ENCODE data around the gene USP6NL.

The USP6NL gene

DNA sequence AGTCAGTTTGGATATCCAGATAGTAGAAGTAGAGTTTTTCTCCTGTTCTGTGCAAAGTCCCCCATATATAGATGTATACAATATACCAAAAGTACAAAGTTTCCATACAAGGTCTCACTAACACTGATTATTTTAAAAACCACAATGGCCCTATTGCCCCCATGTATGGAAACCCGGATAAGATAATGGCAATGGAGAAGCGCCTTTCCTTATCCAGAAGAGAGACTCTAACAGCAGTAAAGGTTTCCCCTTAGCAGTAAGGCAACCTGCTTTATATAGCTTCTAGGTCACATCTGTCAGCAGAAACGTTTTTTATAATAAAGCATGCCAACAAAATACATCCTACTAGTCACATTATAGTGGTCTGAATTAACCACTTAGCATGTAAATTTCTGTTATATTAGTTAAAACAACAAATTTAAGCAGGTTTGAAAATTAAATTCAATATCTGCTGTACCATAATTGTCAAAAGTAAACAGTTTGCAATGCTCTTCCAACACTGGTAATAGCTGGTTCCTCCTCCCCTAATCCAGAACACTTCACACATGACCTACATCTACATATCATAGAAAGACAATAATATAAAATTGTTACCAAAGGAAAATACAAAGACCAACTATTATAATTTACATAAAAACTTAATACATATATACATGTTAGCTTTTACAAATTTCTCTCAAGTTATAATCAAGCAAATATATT is 22.4 kb downstream of the USP6NL start:
- DNase-seq, result no peak

DNA sequence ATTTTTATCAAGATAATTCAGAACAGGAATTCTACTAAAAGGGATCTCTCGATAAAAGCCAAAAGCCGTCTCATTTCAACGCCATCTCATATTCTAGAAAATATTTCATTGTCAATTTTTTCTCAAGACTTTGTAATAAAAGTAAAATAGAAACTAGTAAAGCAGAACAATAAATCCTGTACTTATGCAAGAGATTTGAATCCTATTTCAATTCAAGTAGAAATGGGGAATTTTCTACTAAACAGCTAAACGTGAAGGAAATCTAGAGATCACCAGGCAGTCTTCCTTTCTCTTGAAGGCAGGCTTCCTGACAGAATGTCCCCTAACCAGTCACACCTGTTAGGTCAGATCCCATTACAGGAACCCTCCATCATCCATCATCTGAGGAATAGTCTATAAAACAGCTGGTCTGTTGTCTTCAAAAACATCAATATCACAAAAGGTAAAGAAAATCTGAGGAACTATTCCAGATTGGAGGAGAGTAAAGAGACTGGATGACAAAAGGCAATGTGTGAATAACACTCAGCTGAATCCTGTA is 23.7 kb downstream of the USP6NL start:
- DNase-seq, result no peak

DNA sequence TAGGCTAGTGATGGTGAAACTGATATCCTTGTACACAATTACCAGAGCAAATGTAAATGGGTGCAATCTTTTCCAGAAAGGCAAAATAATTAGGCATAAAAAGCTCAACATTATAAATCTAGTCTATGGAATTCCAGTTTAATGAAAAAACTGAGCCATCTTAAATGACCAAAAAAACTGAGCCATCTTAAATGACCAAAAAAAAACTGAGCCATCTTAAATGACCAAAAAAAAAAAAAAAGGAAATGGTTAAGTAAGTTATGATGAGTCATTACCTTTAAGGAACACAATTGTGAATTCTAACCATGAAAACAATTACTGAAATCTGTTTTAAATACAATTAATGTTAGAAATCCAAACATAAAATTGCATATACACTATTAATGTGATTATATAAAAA is 25.3 kb downstream of the USP6NL start:
- no peak for DNase-seq

DNA sequence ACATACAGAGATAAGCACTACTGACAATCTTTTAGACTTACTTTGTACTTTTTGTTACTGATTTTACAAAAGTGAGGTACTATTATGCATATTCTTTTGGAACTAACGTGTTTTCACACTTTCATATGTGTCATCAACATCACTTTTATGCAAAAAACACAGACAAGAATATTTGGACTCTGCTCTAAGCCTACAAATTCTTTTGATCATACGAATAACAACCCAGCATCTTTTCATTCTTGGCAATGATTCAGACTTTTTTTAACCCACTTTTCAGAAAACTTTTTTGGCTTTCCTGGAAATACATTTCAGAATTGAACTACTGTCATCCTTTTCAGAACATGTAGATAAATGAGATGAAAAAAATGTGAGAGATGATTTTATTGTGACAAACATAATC is 30.2 kb downstream of the USP6NL start:
- DNase-seq, result no peak

DNA sequence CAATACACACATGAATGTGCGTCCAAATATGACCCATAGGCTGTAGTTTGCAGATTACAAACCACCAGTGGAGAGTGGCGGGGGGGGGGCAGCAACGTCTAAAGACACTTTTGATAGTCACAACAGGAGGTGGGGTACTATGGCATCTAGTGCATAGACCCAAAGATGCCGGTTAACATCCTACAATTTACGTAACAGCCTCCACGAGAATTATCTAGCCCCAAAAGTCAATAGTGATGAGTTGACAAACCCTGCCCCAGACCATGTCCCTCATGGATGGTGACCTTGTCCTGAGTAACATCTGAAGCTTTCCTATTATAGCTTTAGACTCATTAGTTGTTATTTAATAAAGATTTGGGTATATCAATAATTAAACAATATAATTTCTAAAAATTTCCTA is 31.6 kb downstream of the USP6NL start:
- no peak for DNase-seq

DNA sequence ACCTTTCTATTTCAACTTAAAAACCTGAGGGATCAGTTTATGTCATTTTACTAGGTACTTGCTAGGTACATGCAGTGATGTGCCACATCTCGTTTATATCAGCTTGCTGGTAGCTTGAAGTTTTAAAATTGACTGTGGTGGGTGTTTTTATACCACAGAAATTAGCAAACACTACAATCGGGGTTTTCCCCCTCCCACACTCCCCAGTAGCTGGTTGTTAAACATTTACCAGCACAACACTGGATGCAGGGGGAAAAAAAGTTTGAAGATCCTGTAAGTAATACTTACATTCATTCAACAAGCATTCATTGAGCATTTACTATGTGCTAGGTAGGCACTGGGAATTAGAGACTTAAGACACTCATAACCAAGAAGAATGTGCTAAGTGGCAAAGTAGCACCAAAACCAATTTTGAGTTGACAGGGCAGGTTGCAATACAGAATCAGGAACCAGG is 32.6 kb downstream of the USP6NL start:
- DNase-seq, result peak; percentile 18 to 43

DNA sequence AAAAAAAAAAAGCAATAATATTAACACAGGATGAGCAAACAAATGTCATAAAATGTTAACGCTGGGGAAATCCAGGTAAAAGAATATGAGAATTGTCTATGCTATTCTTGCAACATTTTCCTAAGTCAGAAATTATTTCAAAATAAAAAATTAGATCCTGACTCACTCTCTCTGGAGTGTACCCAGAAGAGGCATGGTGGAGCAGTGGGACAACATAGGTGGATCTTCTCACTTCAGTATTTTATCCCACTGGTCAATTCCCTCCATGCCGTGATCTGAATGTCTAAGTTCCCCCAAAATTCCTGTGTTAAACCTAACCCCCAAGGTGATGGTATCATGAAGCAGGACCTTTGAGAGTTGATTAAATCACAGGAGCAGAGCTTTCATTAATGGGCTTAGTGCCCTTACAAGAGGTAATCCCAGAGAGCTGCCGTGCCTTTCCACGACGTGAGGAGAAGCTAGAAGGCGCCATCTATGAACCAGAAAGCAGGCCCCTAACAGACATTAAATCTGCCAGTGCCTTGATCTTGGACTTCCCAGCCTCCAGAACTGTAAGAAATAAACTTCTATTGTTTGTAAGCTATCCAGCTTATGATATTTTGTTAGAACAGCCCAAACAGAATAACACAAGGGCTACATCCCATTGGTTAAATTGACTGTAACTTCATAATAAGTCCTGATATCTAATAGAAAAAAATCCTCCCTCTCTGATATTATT is 35.2 kb downstream of the USP6NL start:
- no peak for DNase-seq

DNA sequence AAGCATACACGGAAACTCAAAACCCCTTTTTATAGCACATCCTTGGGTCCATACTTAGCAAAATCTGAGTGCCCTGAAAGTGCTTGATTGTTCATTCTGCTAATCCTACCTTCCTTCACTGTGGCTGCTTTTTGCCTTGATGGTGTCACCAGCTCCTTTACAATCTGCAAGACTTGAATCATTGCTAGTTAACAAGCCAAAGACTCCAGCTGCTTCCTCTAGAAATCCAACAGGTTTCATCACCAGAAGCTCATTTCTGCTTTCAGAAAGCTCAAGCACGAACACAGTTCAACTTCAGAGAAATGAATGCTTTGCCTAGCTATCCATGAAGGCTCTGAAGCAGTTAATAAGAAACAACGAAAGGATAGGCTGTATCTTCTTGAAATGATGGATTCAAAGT is 38.0 kb downstream of the USP6NL start:
- DNase-seq, result no peak

DNA sequence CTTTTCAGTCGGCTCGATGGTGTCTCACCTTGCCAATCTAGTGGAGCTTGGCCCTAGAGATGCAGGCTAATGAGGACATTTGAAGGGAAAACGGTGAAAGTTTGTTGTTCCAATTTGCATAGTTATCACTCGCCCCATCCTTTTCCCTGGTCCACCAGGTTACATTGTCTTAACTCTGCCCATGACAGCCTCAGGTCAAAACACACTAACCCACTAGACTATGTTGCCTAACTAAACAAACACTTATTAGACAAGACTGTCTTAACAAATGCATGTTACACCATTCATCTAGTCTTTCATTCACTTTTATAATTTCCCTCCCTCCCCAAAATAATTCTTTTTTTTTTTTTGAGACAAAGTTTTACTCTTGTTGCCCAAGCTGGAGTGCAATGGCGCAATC is 40.7 kb downstream of the USP6NL start:
- no peak for DNase-seq

DNA sequence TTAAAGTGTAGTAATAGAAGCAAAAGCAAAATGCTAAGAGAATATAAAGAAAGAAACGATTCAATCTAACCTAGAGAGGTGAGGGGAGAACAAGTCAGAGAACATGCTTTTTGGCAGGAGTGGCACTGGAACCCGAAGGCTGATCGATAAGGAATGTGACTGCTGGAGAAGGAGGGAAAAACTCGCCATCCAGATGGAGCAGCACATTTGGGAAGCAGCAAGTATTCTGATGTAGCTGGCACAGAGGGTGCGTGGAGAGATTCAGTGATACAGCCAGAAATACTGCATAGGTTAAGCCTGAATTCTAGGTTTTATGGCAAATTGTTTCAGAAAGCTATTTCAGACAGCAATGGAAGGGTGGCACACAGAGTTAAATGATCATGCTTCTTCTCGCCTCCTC is 42.0 kb downstream of the USP6NL start:
- DNase-seq, result no peak

DNA sequence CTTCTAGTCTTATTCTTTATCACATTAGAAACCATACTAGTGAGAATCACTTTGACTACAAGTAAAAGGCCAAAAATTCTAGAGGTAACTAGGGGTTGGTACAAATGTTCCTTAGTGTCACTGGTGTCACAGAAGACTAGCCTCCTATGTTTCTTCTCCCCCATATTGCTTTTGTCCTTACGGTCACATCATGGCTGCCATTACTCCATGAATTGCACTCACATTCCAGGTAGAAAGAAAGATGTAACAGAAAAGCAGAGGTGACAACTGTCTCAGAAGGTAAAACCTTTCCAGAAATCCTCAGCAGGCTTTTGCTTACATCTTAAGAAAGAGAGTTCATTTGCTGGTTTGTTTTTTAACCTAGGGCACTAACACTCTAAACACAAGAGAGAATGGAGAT is 42.9 kb downstream of the USP6NL start:
- no peak for DNase-seq

DNA sequence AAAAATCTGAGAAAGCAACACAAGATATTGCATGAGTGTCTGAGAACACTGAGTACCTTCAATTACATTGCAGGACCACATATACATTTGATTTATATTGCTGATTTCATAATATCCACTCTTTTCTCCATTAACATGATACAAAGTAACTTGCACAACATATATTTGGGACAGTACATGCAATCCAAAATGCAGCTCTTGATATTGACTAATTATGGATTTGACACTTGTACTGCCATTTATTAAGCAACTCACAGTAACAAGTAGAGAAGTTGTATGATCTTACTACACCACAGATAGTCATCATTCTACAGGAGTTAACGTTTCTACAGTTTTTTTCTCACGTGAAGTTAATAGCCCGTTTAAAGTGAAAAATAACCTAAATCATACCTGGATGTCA is 46.7 kb downstream of the USP6NL start:
- no peak for DNase-seq

DNA sequence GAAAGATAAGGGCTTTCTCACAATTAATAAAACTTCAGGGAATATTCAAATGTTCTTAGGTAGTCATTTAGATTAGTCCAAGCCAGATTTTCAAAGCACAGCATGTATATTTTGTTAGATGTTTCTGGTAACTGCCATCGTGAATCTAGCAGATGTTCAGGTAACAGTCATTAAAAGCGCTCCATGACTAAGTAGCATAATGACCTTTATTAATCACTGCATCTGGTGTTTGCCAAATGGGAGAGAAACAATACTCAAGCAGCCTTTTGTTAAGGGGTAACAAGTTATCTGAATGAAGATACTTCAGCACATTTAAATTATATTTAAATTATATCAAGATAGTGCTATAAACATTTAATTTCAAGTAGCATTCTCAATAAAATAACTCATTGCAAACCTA is 47.5 kb downstream of the USP6NL start:
- DNase-seq, result no peak

DNA sequence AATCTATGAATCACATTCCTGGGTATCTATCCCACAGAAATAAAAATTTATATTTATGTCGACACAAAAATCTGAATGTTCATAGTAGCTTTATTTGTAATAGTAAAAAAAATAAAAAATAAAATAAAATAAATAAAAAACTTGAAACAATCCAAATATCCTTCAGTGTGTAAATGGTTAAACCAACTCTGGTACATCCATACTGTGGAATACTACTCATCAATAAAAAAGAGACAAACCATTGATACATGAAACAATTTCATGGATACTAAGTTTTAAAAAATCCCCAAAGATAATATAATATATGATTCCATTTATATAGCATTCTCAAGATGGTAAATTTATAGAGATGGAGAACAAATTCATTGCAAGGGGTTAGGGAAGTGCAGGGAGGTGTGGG is 48.6 kb downstream of the USP6NL start:
- no peak for DNase-seq

DNA sequence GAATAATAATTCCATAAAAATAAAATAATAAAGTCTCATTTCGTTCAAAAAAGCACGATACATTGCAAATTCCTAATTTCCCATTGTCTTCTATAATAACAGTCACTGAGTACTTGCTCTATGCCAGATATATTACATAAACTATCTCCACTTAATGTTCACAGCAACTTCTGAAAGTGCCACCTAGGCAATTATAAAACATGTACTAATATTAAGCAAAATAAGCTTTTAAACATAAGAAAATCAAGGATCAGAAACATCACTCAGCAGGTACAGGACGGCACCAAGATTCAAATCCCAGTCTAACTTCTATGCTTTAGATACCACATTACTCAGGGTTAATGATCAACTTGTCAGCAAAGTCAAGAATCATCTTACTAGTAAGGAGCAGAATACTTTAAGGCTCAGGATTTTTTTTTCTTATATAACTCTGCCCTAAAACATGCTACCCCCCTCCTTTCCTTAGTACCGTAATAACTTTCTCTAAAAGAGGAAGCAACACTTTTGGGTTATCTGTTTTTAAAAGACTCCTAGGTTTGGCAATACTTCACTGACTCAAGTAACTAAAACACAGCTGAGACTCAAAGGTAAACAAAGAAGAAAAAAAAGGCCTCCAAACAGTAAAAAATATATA is 51.3 kb downstream of the USP6NL start:
- no peak for DNase-seq

DNA sequence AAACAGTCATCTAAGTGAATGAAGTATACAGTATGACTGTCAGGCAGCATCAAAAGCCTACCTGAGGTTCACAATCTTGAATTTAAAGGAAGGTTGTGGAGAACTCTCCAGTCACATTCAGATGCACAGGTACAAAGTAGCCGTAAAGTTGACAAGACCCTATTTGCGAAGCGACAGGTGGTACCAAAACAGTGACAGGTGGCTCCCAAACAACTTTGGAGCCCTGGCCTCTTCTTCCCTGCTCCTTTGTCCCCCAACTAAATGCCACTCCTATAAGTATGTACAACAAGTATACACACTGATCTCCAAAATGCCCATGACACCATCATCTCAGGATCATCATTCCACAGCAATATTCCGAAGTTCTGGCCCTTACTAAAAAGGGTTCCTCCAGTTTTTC is 53.5 kb downstream of the USP6NL start:
- no peak for DNase-seq

DNA sequence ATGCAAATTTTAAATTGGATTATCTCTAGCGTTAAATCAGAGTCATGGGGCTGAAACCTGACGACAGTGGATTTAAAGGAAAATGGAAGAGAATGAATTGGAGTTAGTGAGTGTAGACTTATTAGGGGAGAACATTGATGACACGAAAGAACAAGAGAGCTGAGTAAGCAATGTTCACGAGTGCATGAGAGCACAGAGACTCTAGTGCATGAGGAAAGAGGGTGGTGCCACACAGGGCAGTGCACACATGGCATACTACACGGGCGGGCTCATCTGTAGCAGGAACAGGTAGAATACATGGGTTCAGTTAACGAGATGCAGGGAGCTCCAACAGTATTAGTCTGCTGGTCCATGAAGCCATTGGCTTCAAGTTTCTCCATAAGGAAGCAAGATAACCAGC is 53.9 kb downstream of the USP6NL start:
- no peak for DNase-seq

DNA sequence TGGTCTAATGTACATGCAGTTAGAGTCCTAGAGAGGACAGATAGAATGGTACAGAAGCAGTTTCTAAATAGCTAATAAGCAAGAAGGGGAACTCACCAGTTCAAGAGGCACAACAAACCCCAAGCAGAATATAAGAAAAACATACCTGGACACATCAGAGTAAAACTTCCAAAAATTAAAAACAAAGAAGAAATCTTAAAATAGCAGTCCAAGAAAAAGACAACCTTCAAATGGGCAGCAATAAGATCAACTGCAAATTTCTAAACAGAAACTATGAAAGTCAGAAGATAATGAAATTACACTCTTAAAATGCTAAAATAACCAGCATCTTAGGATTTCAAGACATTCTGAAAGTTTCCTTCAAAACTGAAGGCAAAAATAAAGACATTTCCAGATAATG is 55.9 kb downstream of the USP6NL start:
- DNase-seq, result no peak

DNA sequence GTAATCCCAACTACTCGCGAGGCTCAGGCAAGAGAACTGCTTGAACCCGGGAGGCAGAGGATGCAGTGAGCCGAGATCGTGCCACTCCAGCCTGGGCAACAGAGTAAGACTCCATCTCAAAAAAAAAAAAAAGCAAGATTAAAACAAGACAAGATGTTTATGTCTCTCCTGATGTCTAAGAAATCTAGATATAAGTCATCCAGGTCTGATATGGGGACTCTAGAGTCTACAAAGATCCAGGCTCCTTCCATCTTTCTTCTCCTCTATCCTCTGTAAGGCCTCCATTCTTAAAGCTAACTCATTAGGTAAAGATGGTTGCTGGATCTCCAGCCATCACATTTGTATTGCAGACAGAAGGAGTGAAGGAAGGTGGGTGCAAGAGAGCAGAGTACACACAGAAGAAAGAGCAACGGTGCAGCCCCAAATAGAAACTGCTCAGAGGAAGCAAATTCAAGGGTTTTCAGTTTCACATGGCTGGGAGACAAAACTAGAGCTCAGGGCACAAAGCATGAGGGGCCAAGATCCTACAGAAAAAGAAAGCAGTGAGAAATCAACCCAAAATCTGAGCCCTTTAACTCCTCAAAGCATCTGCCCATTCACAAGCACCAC is 57.6 kb downstream of the USP6NL start:
- no peak for DNase-seq

DNA sequence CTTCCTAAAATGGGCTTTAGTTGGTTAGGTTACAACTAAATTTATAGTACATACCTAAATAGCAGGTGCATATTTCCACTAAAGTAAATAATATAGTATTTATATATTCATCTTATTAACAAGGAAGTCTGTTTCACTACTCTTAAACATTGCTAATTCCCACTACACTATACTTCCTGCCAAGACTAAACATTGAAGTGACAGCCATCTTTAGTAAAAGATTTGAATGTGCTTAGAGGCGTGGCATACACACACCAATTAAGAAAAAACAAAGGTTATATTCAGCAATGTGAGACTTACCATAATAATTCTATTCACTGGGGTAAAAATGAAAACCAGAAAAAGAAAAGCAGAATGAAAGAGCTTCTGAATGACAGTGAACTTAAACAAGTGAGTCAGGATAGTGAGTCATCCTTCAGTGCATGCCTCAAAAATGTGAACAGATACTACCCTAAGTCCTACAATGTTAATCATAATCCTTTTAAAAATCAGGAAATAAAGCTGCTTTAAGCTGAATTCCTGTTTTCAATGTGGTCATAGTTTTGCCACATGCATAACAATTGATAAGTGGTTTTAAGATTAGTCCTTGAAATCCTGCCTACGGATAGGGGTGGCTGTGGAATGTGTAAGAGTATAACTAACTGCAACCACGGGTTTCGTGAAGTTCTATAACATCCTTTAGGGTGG is 59.4 kb downstream of the USP6NL start:
- no peak for DNase-seq

DNA sequence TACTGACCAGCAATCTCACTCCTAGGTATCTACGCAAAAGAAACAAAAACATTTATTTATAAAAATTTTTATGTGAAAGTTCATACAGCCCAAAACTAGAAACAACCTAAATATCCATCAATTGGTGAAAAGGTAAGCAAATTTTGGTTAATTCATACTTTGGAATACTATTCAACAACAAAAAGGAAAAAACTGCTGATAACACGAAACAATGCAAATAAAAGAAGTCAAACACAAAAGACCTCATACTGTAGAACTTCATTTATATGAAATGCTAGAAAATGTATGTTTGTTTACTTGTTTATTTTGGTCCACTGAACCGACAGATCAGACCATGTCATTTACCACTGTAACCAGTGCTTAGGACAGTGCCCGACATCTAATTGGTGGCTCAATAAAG is 60.3 kb downstream of the USP6NL start:
- no peak for DNase-seq

DNA sequence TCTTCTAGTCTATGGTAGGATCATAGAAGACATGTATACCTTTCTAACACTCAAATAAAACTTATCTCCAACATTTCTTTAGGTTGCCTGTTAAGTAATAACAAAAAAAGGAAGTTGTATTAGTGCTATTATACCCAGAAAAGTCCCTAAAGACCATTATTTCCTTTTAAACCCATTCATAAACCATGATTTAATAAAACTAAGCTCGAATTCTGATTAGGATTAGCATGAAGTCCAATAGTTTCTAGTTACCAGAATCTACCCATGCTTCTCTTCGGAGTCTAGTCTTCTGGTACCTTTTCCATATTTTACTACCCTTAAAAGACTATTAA is 62.7 kb downstream of the USP6NL start:
- DNase-seq, result no peak

Data from stimulated activated CD4-positive, alpha-beta T cell treated with anti-CD3 and anti-CD28 coated beads, Interleukin-4, amount 100 ng/mL, for 4 hours (primary cell).